Adipose tissue (tissue), 3 donors: ENCODE data around the gene ABCA4. TPM values are rescaled to one million over a fixed set of nuclear protein-coding genes. Genes with fewer than 3 reads are reported as not detected.

Experiments used
- H3K27ac ChIP-seq: one replicate; pipeline ENCODE4 v1.5.1; 2013; ENCODE audit warnings: low read depth, low read length
- WGBS, 3 donors: extraction: QIAGEN DNeasy Blood & Tissue Kit; methylation state at CpG; one replicate each; pipeline ENCODE4 v1.1.7; 2013; 5-methylcytosine and 5-hydroxymethylcytosine counted together
- polyA plus RNA-seq, 3 donors: library from polyadenylated mRNA; stranded (reverse); fragments of 200-250 nt; gene quantifications; one replicate each; pipeline ENCODE4 v1.2.3, GENCODE V29; 2013
- donor health status: healthy with polysubstance abuse.
- donor health status: Bipolar disorder and iron deficiency.
- donor health status: healthy.

ABCA4 gene
- polyA plus RNA-seq, 3 donors: 0.15 to 0.67 (median 0.36) TPM

GRCh38 chr1:94022471-94023189 lies 98.3 kb downstream of the ABCA4 start:
- H3K27ac ChIP-seq: no peak overlapping the region
- 78 to 89% (median 84%) methylated on average over 6 of the region's 6 CpGs for WGBS, 3 donors

GRCh38 chr1:94020764-94021579 lies 100.0 kb downstream of the ABCA4 start:
- 72 to 78% (median 77%) methylated on average over 10 of the region's 10 CpGs for WGBS, 3 donors
- no peak overlapping the region for H3K27ac ChIP-seq

GRCh38 chr1:94019327-94019726 lies 101.6 kb downstream of the ABCA4 start:
- WGBS, 3 donors: 86 to 93% (median 91%) methylated on average over 9 of the region's 9 CpGs

GRCh38 chr1:94017155-94017829 lies 103.7 kb downstream of the ABCA4 start:
- 46 to 66% (median 61%) methylated on average over 6 of the region's 6 CpGs for WGBS, 3 donors
- H3K27ac ChIP-seq: no peak overlapping the region

More at GRCh38 chr1:94019327-94019726, 101.6 kb downstream of the ABCA4 start:
- no peak overlapping the region for H3K27ac ChIP-seq

- WGBS, 3 donors: 86 to 92% (median 92%) methylated on average over 3 of the region's 3 CpGs
- no peak overlapping the region for H3K27ac ChIP-seq
Measured at GRCh38 chr1:94015489-94015817, 105.5 kb downstream of the ABCA4 start.

GRCh38 chr1:94014635-94015488 lies 106.1 kb downstream of the ABCA4 start:
- no peak overlapping the region for H3K27ac ChIP-seq
- WGBS, 3 donors: 84% methylated on average over 6 of the region's 6 CpGs

GRCh38 chr1:94014087-94014486 lies 106.9 kb downstream of the ABCA4 start:
- H3K27ac ChIP-seq: no peak overlapping the region
- 54 to 71% (median 64%) methylated on average over 6 of the region's 6 CpGs for whole genome bisulfite sequencing, 3 donors

GRCh38 chr1:94013367-94013878 lies 107.5 kb downstream of the ABCA4 start:
- WGBS, 3 donors: 78 to 90% (median 84%) methylated on average over 8 of the region's 8 CpGs
- H3K27ac ChIP-seq: no peak overlapping the region

- WGBS, 3 donors: 58 to 64% (median 59%) methylated on average over 19 of the region's 19 CpGs
- H3K27ac ChIP-seq: no peak overlapping the region
Measured at GRCh38 chr1:94012708-94013366, 108.1 kb downstream of the ABCA4 start.

GRCh38 chr1:94011709-94012595 lies 109.0 kb downstream of the ABCA4 start:
- 78 to 95% (median 92%) methylated on average over 6 of the region's 6 CpGs for WGBS, 3 donors
- no peak overlapping the region for H3K27ac ChIP-seq

GRCh38 chr1:94011129-94011528 lies 109.8 kb downstream of the ABCA4 start:
- no peak overlapping the region for H3K27ac ChIP-seq
- WGBS, 3 donors: 75 to 82% (median 79%) methylated on average over 8 of the region's 8 CpGs

- no peak overlapping the region for H3K27ac ChIP-seq
- WGBS, 3 donors: 83 to 84% (median 84%) methylated on average over 3 of the region's 3 CpGs
Measured at GRCh38 chr1:94009304-94009703, 111.6 kb downstream of the ABCA4 start.

GRCh38 chr1:94006604-94007003 lies 114.3 kb downstream of the ABCA4 start:
- 53 to 78% (median 76%) methylated on average over 2 of the region's 2 CpGs for WGBS, 3 donors
- H3K27ac ChIP-seq: no peak overlapping the region

- WGBS, 3 donors: 53 to 66% (median 55%) methylated on average over 2 of the region's 2 CpGs
- H3K27ac ChIP-seq: no peak overlapping the region
Measured at GRCh38 chr1:94004924-94005323, 116.0 kb downstream of the ABCA4 start.

- WGBS, 3 donors: 84 to 88% (median 86%) methylated on average over 14 of the region's 14 CpGs
- H3K27ac ChIP-seq: no peak overlapping the region
Measured at GRCh38 chr1:94002046-94002787, 118.7 kb downstream of the ABCA4 start.

GRCh38 chr1:94001397-94002045 lies 119.4 kb downstream of the ABCA4 start:
- WGBS, 3 donors: 85 to 93% (median 90%) methylated on average over 20 of the region's 20 CpGs

More at GRCh38 chr1:94001397-94002045, 119.4 kb downstream of the ABCA4 start:
- no peak overlapping the region for H3K27ac ChIP-seq
